ENCODE results near the gene SPAST. TPM values are rescaled to one million over a fixed set of nuclear protein-coding genes. Genes with fewer than 3 reads are reported as not detected.

SPAST gene
- total RNA-seq, 1 experiment from 2014 or later: 37.8 TPM

GRCh38 chr2:32182667-32183066, 119.3 kb downstream of the SPAST start:
- Histone ChIP-seq H3K27ac (ENCODE audit: low read length) (no peak overlapping the region), H3K27me3 (ENCODE audit: control insufficient read depth, insufficient read depth, low read length) (no peaks in the 10 kb centered on the region), H3K4me1 (ENCODE audit: control insufficient read depth, insufficient read depth, low read length) (no peaks in the 10 kb centered on the region), H3K4me3 (ENCODE audit: low read depth in 2 of 2, low read length in 2 of 2) (no peak overlapping the region), H3K9me3 (ENCODE audit: control insufficient read depth, insufficient read depth, low read depth, low read length) (no peaks in the 10 kb centered on the region), H3K36me3 (ENCODE audit: control insufficient read depth, insufficient read depth, low read length) (no peaks in the 10 kb centered on the region)
- intact Hi-C loops (cut with micrococcal nuclease; ENCODE audit: unreplicated experiment) (no loop called here), in situ Hi-C loops (cut with HindIII; ENCODE audit: low pct_unique_long_range_greater_than_20kb, low sequenced_read_pairs) (no loop called here)
- DNase-seq (ENCODE audit: low read depth, low spot score) (no peak), ATAC-seq (no peak)
- TF ChIP-seq REST (IDR thresholded peaks at IDR 0.05; ENCODE audit: insufficient read depth in 1 of 2, low read depth in 2 of 2, low read length in 1 of 2) (no peak), CTCF (IDR thresholded peaks at IDR 0.05) (no peak), SIN3A (IDR thresholded peaks at IDR 0.05; ENCODE audit: borderline replicate concordance, insufficient read depth, low read depth, low read length) (no peak), TCF7L2 (IDR thresholded peaks at IDR 0.05; ENCODE audit: low read depth, low read length) (no peak), POLR2AphosphoS5 (IDR thresholded peaks at IDR 0.05; ENCODE audit: low read depth, low read length) (no peak)
- CTCF ChIA-PET: no interaction called here
- POLR2A ChIA-PET: no interaction called here
- BruUV-seq (replicated peaks): no TSS peak

GRCh38 chr2:32189011-32189410, 125.7 kb downstream of the SPAST start:
- DNase-seq (ENCODE audit: low read depth, low spot score): no peak
- in situ Hi-C loops (cut with HindIII; ENCODE audit: low pct_unique_long_range_greater_than_20kb, low sequenced_read_pairs) (no loop called here), intact Hi-C loops (cut with micrococcal nuclease; ENCODE audit: unreplicated experiment) (no loop called here)
- Histone ChIP-seq H3K4me1 (ENCODE audit: control insufficient read depth, insufficient read depth, low read length) (no peaks in the 10 kb centered on the region), H3K9me3 (ENCODE audit: control insufficient read depth, insufficient read depth, low read depth, low read length) (no peaks in the 10 kb centered on the region), H3K36me3 (ENCODE audit: control insufficient read depth, insufficient read depth, low read length) (peaks cover 6% of the 10 kb centered on the region; the same call in 1 of the 2 replicates), H3K27ac (ENCODE audit: low read length) (no peak overlapping the region), H3K4me3 (ENCODE audit: low read depth in 2 of 2, low read length in 2 of 2) (no peak overlapping the region), H3K27me3 (ENCODE audit: control insufficient read depth, insufficient read depth, low read length) (no peaks in the 10 kb centered on the region)
- no TSS peak for BruUV-seq (replicated peaks)
- ChIA-PET POLR2A (no interaction called here), CTCF (no interaction called here)
- ATAC-seq: no peak
- TF ChIP-seq SIN3A (IDR thresholded peaks at IDR 0.05; ENCODE audit: borderline replicate concordance, insufficient read depth, low read depth, low read length) (no peak), CTCF (IDR thresholded peaks at IDR 0.05) (no peak), POLR2AphosphoS5 (IDR thresholded peaks at IDR 0.05; ENCODE audit: low read depth, low read length) (no peak), TCF7L2 (IDR thresholded peaks at IDR 0.05; ENCODE audit: low read depth, low read length) (no peak), REST (IDR thresholded peaks at IDR 0.05; ENCODE audit: insufficient read depth in 1 of 2, low read depth in 2 of 2, low read length in 1 of 2) (no peak)

All from Panc1 (cell line).